H1 (cell line): ENCODE results near the gene MT1H. TPM values are rescaled to one million over a fixed set of nuclear protein-coding genes. Genes with fewer than 3 reads are reported as not detected.
A peak's percentile ranks its signal among the peaks of the same experiment; 100 is the strongest.

Source experiments
- CTCF ChIA-PET: fragments of 300-600 bp; sonication (Branson Sonifier 250); formaldehyde crosslinking; loops from one replicate; lab custom pipeline; 2021; ENCODE audit not compliant: partially characterized antibody; lab: Charles Lee
- POLR2A ChIA-PET: fragments of 300-600 bp; sonication (Branson Sonifier 250); formaldehyde crosslinking; loops from one replicate; lab custom pipeline; 2021; ENCODE audit warnings: inconsistent platforms; ENCODE audit not compliant: partially characterized antibody; lab: Charles Lee
- DNase-seq, 2 experiments: peaks; one replicate each; pipeline versions ENCODE4 v3.0.0 to v3.0.0-alpha.2; 2010 to 2022; ENCODE audit warnings: low spot score in 2 of 2, low read depth in 1 of 2, mixed read lengths in 1 of 2
- FAIRE-seq: peaks from 2 replicates; lab custom pipeline; 2011; peaks lifted over from hg19 to GRCh38; lab: Jason Lieb, UNC
- H2AFZ ChIP-seq: 2 replicates; pipeline ENCODE4 v1.8.1; 2012; ENCODE audit warnings: low read length, inconsistent platforms
- H2AK5ac ChIP-seq: 2 replicates; pipeline ENCODE4 v1.6.1; 2013; ENCODE audit warnings: low read depth, low read length
- H2BK120ac ChIP-seq: replicated peaks from 2 replicates; pipeline ENCODE3; 2013; ENCODE audit warnings: low read depth, low read length, inconsistent platforms
- H2BK12ac ChIP-seq: 2 replicates; pipeline ENCODE4 v1.6.1; 2013; ENCODE audit warnings: low read depth, low read length
- H2BK15ac ChIP-seq: 2 replicates; pipeline ENCODE4 v1.6.1; 2013; ENCODE audit warnings: low read length
- H2BK20ac ChIP-seq: 2 replicates; pipeline ENCODE4 v1.6.1; 2013; ENCODE audit warnings: low read length
- H2BK5ac ChIP-seq: 2 replicates; pipeline ENCODE4 v1.6.1; 2013; ENCODE audit warnings: low read depth, low read length
- H3K14ac ChIP-seq: 2 replicates; pipeline ENCODE4 v1.6.1; 2013; ENCODE audit warnings: inconsistent platforms; ENCODE audit not compliant: insufficient read length
- H3K18ac ChIP-seq: 2 replicates; pipeline ENCODE4 v1.6.1; 2013; ENCODE audit warnings: low read length; ENCODE audit errors: extremely low read depth
- H3K23ac ChIP-seq: 2 replicates; pipeline ENCODE4 v1.6.1; 2013; ENCODE audit warnings: inconsistent platforms; ENCODE audit not compliant: insufficient read length
- H3K23me2 ChIP-seq: 2 replicates; pipeline ENCODE4 v1.6.1; 2013; ENCODE audit warnings: low read depth, low read length
- H3K27ac ChIP-seq: 2 replicates; pipeline ENCODE4 v1.6.1; 2011; ENCODE audit warnings: low read depth, low read length, inconsistent platforms
- H3K27me3 ChIP-seq, 4 experiments: replicated peaks in 1 of 4; 1 replicate in 1 of 4; 2 replicates in 3 of 4; pipeline versions ENCODE4 v1.6.1 to v1.8.1; 2011 to 2013; ENCODE audit warnings: low read length in 3 of 4, mild to moderate bottlenecking in 3 of 4, inconsistent platforms in 2 of 4, mixed read lengths in 2 of 4, moderate library complexity in 1 of 4; ENCODE audit not compliant: control insufficient read depth in 3 of 4, insufficient read depth in 3 of 4; ENCODE audit errors: extremely low read depth in 1 of 4
- H3K36me3 ChIP-seq, 4 experiments: 2 replicates each; pipeline versions ENCODE4 v1.6.1 to v1.8.1; 2011 to 2013; ENCODE audit warnings: mild to moderate bottlenecking in 4 of 4, low read length in 3 of 4, moderate library complexity in 2 of 4, control low read depth in 1 of 4, inconsistent platforms in 1 of 4; ENCODE audit not compliant: insufficient read depth in 4 of 4, control insufficient read depth in 2 of 4
- H3K4ac ChIP-seq: replicated peaks from 2 replicates; pipeline ENCODE3; 2013; ENCODE audit warnings: low read length, low read depth, mixed read lengths, inconsistent platforms; ENCODE audit not compliant: insufficient read length
- H3K4me1 ChIP-seq, 4 experiments: replicated peaks in 1 of 4; 1 replicate in 1 of 4; 2 replicates in 3 of 4; pipeline versions ENCODE4 v1.6.1 to v1.8.1; 2011 to 2013; ENCODE audit warnings: low read length in 3 of 4, inconsistent platforms in 2 of 4, mixed read lengths in 1 of 4; ENCODE audit not compliant: insufficient read depth in 4 of 4, control insufficient read depth in 3 of 4
- H3K4me2 ChIP-seq, 2 experiments: 2 replicates each; pipeline versions ENCODE4 v1.6.1 to v1.8.1; 2011 to 2013; ENCODE audit warnings: low read depth in 2 of 2, low read length in 2 of 2, control low read depth in 1 of 2, inconsistent platforms in 1 of 2, mild to moderate bottlenecking in 1 of 2; ENCODE audit not compliant: insufficient read depth in 1 of 2
- H3K4me3 ChIP-seq, 4 experiments: fragments of 200-600, 300-600 bp in 1 of 4; sonication (generic), shearing (Covaris generic), sonication (Bioruptor Twin) in 1 of 4; 2 replicates each; pipeline versions ENCODE4 v1.5.1 to v1.8.1; 2011 to 2016; ENCODE audit warnings: low read length in 4 of 4, low read depth in 3 of 4, control low read depth in 2 of 4, inconsistent platforms in 2 of 4, mild to moderate bottlenecking in 2 of 4, mixed read lengths in 1 of 4, moderate library complexity in 1 of 4; ENCODE audit not compliant: insufficient read depth in 2 of 4; ENCODE audit errors: extremely low read depth in 1 of 4
- H3K56ac ChIP-seq: replicated peaks from 2 replicates; pipeline ENCODE3; 2013; ENCODE audit warnings: low read depth, mild to moderate bottlenecking, mixed read lengths, low read length, inconsistent platforms; ENCODE audit not compliant: insufficient read length
- H3K79me1 ChIP-seq: 2 replicates; pipeline ENCODE4 v1.6.1; 2013; ENCODE audit warnings: low read depth, low read length, control low read depth
- H3K79me2 ChIP-seq, 2 experiments: 2 replicates each; pipeline versions ENCODE4 v1.6.1 to v1.8.1; 2012 to 2013; ENCODE audit warnings: low read length in 2 of 2, mild to moderate bottlenecking in 2 of 2, inconsistent platforms in 1 of 2; ENCODE audit not compliant: insufficient read depth in 2 of 2, control insufficient read depth in 1 of 2
- H3K9ac ChIP-seq, 4 experiments: replicated peaks in 1 of 4; 1 replicate in 1 of 4; 2 replicates in 3 of 4; pipeline versions ENCODE4 v1.6.1 to v1.8.1; 2011 to 2013; ENCODE audit warnings: low read depth in 3 of 4, low read length in 3 of 4, control low read depth in 2 of 4, mild to moderate bottlenecking in 2 of 4, moderate library complexity in 2 of 4, inconsistent platforms in 1 of 4; ENCODE audit errors: extremely low read depth in 1 of 4
- H3K9me3 ChIP-seq, 2 experiments: 2 replicates each; pipeline versions ENCODE4 v1.6.1 to v1.8.1; 2012 to 2013; ENCODE audit warnings: mild to moderate bottlenecking in 2 of 2, moderate library complexity in 2 of 2, control low read depth in 1 of 2, inconsistent platforms in 1 of 2, low read depth in 1 of 2, low read length in 1 of 2, mixed read lengths in 1 of 2; ENCODE audit not compliant: insufficient read depth in 2 of 2
- H4K20me1 ChIP-seq, 2 experiments: replicated peaks in 1 of 2; 2 replicates each; pipeline versions ENCODE3 to v1.8.1; 2011 to 2013; ENCODE audit warnings: inconsistent platforms in 2 of 2, low read length in 2 of 2, mild to moderate bottlenecking in 1 of 2; ENCODE audit not compliant: insufficient read depth in 2 of 2, control insufficient read depth in 1 of 2
- H4K5ac ChIP-seq: 2 replicates; pipeline ENCODE4 v1.6.1; 2013; ENCODE audit warnings: low read length, low read depth, mixed read lengths, inconsistent platforms; ENCODE audit not compliant: insufficient read length
- H4K8ac ChIP-seq: 2 replicates; pipeline ENCODE4 v1.8.0; 2013; ENCODE audit warnings: mild to moderate bottlenecking, moderate library complexity, low read length, inconsistent platforms; ENCODE audit not compliant: insufficient read depth; ENCODE audit errors: extremely low read depth
- H4K91ac ChIP-seq: replicated peaks from 2 replicates; pipeline ENCODE3; 2013; ENCODE audit warnings: low read length, mixed read lengths, inconsistent platforms; ENCODE audit not compliant: insufficient read length
- CBX8 ChIP-seq: fragments of 300-800, 300-1000 bp; sonication (generic); IDR thresholded peaks from 2 replicates; pipeline ENCODE4 v1.7.1; 2016; ENCODE audit warnings: low read depth, low read length, borderline replicate concordance
- GABPA ChIP-seq: IDR thresholded peaks from 2 replicates; pipeline ENCODE4 v1.6.1; 2011; ENCODE audit warnings: mild to moderate bottlenecking, low read length, moderate library complexity, borderline replicate concordance; ENCODE audit not compliant: insufficient read depth
- HDAC6 ChIP-seq: IDR thresholded peaks from one replicate; pipeline ENCODE4 v1.7.1; 2012; ENCODE audit warnings: low read depth, mild to moderate bottlenecking, inconsistent platforms, low read length, moderate library complexity
- JUN ChIP-seq: IDR thresholded peaks from 2 replicates; pipeline ENCODE4 v1.6.1; 2011; ENCODE audit warnings: low read depth, mild to moderate bottlenecking, improper control_type of control experiment, low read length
- MAX ChIP-seq: IDR thresholded peaks from 2 replicates; pipeline ENCODE4 v1.6.1; 2012; ENCODE audit warnings: inconsistent platforms
- POLR2A ChIP-seq, 2 experiments: IDR thresholded peaks; 1 replicate in 1 of 2; 2 replicates in 1 of 2; pipeline ENCODE4 v1.6.1; 2011; ENCODE audit warnings: low read depth in 2 of 2, low read length in 2 of 2, mild to moderate bottlenecking in 2 of 2; ENCODE audit errors: control extremely low read depth in 1 of 2
- RBBP5 ChIP-seq: IDR thresholded peaks from 2 replicates; pipeline ENCODE4 v1.7.1; 2012; ENCODE audit warnings: low read depth, mild to moderate bottlenecking, inconsistent platforms, low read length, moderate library complexity, borderline replicate concordance
- RFX5 ChIP-seq: IDR thresholded peaks from 2 replicates; pipeline ENCODE4 v1.6.1; 2011; ENCODE audit warnings: low read depth, low read length, improper control_type of control experiment, borderline replicate concordance
- RNF2 ChIP-seq: fragments of 200-900, 300-1000 bp; sonication (generic); IDR thresholded peaks from 2 replicates; pipeline ENCODE4 v1.7.1; 2016; ENCODE audit warnings: borderline replicate concordance, low read depth, mild to moderate bottlenecking, antibody characterized with exemption, low read length; ENCODE audit not compliant: poor library complexity, severe bottlenecking; ENCODE audit errors: missing control alignments
- TBP ChIP-seq: IDR thresholded peaks from 2 replicates; pipeline ENCODE4 v1.6.1; 2011; ENCODE audit warnings: low read depth, low read length, improper control_type of control experiment
- WGBS, 2 experiments: shearing (Covaris generic) in 1 of 2; methylation state at CpG; one replicate each; pipeline versions ENCODE4 v1.1.6 to v1.1.7; 2013 to 2015; ENCODE audit warnings: low lambda C conversion rate in 2 of 2, mixed read lengths in 2 of 2, inconsistent platforms in 1 of 2, low coverage in 1 of 2, missing lambda C conversion rate in 1 of 2; ENCODE audit not compliant: insufficient replicate concordance in 2 of 2, insufficient coverage in 1 of 2, insufficient read length in 1 of 2; ENCODE audit errors: extremely low coverage in 1 of 2, missing lambda C conversion rate in 1 of 2; 5-methylcytosine and 5-hydroxymethylcytosine counted together
- polyA plus RNA-seq, 7 experiments: library from polyadenylated mRNA; depleted of rRNA in 3 of 7; stranded (reverse) in 5 of 7; unstranded in 2 of 7; fragments of >200 nt in 5 of 7; fragments of 200-250 nt in 2 of 7; gene quantifications; 1 replicate in 5 of 7; 2 replicates in 1 of 7; 4 replicates in 1 of 7; pipeline versions ENCODE4 v1.2.1 to v1.2.3, GENCODE V29; 2011 to 2013; ENCODE audit warnings: missing spikeins in 2 of 7, mixed read lengths in 2 of 7
- total RNA-seq: library from RNA; stranded (reverse); fragmentation: NEBNext Ultra II Directional; extraction: Animal tissue kit (Norgen Biotek cat#: 25700); gene quantifications from 2 replicates; pipeline ENCODE4 v1.2.1, GENCODE V29; 2021

The MT1H gene
- total and polyA plus RNA-seq, 2 of the 8 experiments (the other 6 are each of a cell fraction or from before 2014, with no cell fraction given) = 11.9 to 95.7 TPM

GRCh38 chr16:56637814-56638750, 31.5 kb upstream of the MT1H start, which contains the start of gene MT1A:
Gene MT1A, plus strand, starts transcription at chr16:56638666. Its CDS starts 73 bp downstream, at chr16:56638739.
- H2BK120ac ChIP-seq = no peak within 1 kb of the TSS
- 6% methylated on average over 66 of the region's 68 CpGs; no CpG with 5 or more reads in 1 of the 2 experiments for WGBS, 2 experiments
- peak within 1 kb of the TSS; percentile 7 to 56 (median 27); a peak in 6 of 8 replicates for H3K4me3 ChIP-seq
- peak within 1 kb of the TSS; percentile 73 to 85 for H3K4me2 ChIP-seq
- H3K4me1 ChIP-seq = peaks cover 3 to 19% (median 8%) of the 10 kb centered on the region in 4 experiments
- H3K23ac ChIP-seq = no peak within 1 kb of the TSS
- H4K20me1 ChIP-seq = peaks cover 9 to 34% of the 10 kb centered on the region in 2 experiments
- H3K27me3 ChIP-seq = peaks cover 90 to 100% (median 99%) of the 10 kb centered on the region in 4 experiments
- H3K56ac ChIP-seq = no peak within 1 kb of the TSS
- peak within 1 kb of the TSS; percentile 73; the same call in 1 of the 2 replicates for H3K18ac ChIP-seq
- H3K23me2 ChIP-seq = peaks cover 7% of the 10 kb centered on the region
- H4K91ac ChIP-seq = peak within 1 kb of the TSS; percentile 6
- no peaks in the 10 kb centered on the region for H3K9me3 ChIP-seq
- no peak within 1 kb of the TSS for H3K9ac ChIP-seq
- no peaks in the 10 kb centered on the region for H3K79me2 ChIP-seq
- H2AFZ ChIP-seq = peak within 1 kb of the TSS; percentile 83; the same call in 1 of the 2 replicates
- no peak within 1 kb of the TSS for H3K4ac ChIP-seq
- H2AK5ac ChIP-seq = no peak within 1 kb of the TSS
- CTCF ChIA-PET = interaction anchor here (1.1 to 3.6 kb wide), 7 partner anchors 9 to 61 kb away, joined by 3 to 14 read pairs (median 5); partner anchors contain the start of genes MT1E and MT1H
- peak within 1 kb of the TSS; percentile 78; the same call in 1 of the 2 replicates for H2BK12ac ChIP-seq
- 0 out of 2 replicates have a peak within 1 kb of the TSS, but pooled peaks have one; percentile 18 for H2BK5ac ChIP-seq
- no peak within 1 kb of the TSS for H3K14ac ChIP-seq
- no peaks in the 10 kb centered on the region; a peak in 1 of 8 replicates for H3K36me3 ChIP-seq
- H2BK15ac ChIP-seq = peak within 1 kb of the TSS; percentile 96; the same call in 1 of the 2 replicates
- H3K27ac ChIP-seq = no peak within 1 kb of the TSS
- H3K79me1 ChIP-seq = no peaks in the 10 kb centered on the region
- DNase-seq (peak in 1 of 2 experiments; percentile 81), FAIRE-seq (no peak)
- H2BK20ac ChIP-seq = no peak within 1 kb of the TSS
- H4K5ac ChIP-seq = no peak within 1 kb of the TSS
- no peak within 1 kb of the TSS for H4K8ac ChIP-seq
- POLR2A ChIA-PET = interaction anchor here (0.6 to 6.3 kb wide), 6 partner anchors 12 to 47 kb away, joined by 3 to 32 read pairs (median 4); partner anchors contain the start of genes MT1E, MT1F and MT1G
- TF ChIP-seq JUN = no peak
- no peak for TF ChIP-seq GABPA
- no peak for TF ChIP-seq RBBP5
- TF ChIP-seq RFX5 = no peak
- peak; percentile 97 for TF ChIP-seq RNF2
- no peak for TF ChIP-seq HDAC6
- peak; percentile 64 for TF ChIP-seq MAX
- no peak for TF ChIP-seq TBP
- TF ChIP-seq CBX8 = no peak; the same call in 1 of the 2 replicates
- no peak for TF ChIP-seq POLR2A (IDR thresholded peaks at IDR 0.05; ENCODE audit: control extremely low read depth in 1 of 2, low read depth in 2 of 2, low read length in 2 of 2)
